ENCODE measurements around the gene LMO4.

- TF ChIP-seq CTCF (IDR thresholded peaks at IDR 0.05; ENCODE audit: insufficient read depth, low read depth, low read length) (no peak), EZH2 (IDR thresholded peaks at IDR 0.05; ENCODE audit: insufficient read depth, low read length) (no peak)
Measured at GRCh38 chr1:87296206-87296605, 32.5 kb upstream of the LMO4 start.
